Activated CD4-positive, CD25-positive, alpha-beta regulatory T cell treated with anti-CD3 and anti-CD28 coated beads, Interleukin-2, amount 50 U/mL, for 24 hours (primary cell): ENCODE results near the gene ATP4A.
"Not testable (repeated sequence)": the region's sequence is repeated elsewhere in the genome, so short reads cannot be mapped to it uniquely, and the experiment has no call there.

Source experiments
- ATAC-seq, 2 donors: fragments of 150-1000 bp; cut with Tn5 transposase; one replicate each; pipeline ENCODE4 v1.10.0; 2021; ENCODE audit warnings: mild to moderate bottlenecking in 1 of 2, moderate library complexity in 1 of 2

Gene ATP4A

GRCh38 chr19:35563207-35563829, at the start of gene ATP4A:
Gene ATP4A (minus strand): TSS chr19:35563658. CDS start chr19:35563629, 29 bp downstream.
- ATAC-seq: no peak

DNA sequence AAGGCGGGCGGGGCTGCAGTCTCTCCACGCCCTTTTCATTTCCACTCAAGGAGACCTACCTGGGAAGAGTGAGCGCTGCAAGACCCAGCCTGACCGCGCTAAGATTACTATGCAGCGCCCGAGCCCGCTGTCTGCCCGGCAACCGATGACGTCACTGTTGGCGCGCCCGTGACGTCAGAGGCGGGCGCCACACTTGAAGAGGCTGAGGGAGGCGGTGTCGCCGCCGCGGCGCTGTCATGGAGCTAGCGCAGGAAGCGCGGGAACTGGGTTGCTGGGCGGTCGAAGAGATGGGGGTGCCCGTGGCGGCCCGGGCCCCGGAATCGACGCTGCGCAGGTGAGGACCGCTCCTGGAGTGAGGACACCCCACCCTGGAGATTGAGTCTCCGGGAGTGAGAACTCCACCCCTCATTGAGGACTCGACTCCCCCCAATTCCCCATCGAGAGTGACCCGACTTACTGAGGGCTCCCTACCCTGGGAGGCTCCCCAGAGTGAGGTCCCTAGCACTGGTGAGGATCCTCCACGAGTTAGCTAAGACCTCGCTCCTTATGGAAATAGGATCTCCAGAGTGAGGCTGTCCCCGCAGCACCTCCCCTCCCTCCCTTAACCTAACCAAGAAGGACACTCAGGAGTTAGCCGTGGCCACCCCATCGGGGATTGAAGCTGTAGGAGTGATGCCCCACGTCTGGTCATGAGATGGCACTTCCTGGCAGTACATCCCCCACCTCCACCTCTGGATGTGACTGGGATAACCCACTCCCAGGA, 49.3 kb upstream of the ATP4A start, which contains the start of gene HAUS5:
Gene HAUS5, plus strand, starts transcription at position 177 of the 763 bp plus-strand sequence. Its CDS starts 60 bp downstream, at position 237.
- ATAC-seq: peak; percentile 96

GRCh38 chr19:35612224-35612558, 48.7 kb upstream of the ATP4A start:
- ATAC-seq: no peak

- ATAC-seq: peak; percentile 14 to 30
Observed at GRCh38 chr19:35609851-35610353, 46.4 kb upstream of the ATP4A start.

- ATAC-seq: no peak
Observed at GRCh38 chr19:35608251-35608650, 44.8 kb upstream of the ATP4A start.

DNA sequence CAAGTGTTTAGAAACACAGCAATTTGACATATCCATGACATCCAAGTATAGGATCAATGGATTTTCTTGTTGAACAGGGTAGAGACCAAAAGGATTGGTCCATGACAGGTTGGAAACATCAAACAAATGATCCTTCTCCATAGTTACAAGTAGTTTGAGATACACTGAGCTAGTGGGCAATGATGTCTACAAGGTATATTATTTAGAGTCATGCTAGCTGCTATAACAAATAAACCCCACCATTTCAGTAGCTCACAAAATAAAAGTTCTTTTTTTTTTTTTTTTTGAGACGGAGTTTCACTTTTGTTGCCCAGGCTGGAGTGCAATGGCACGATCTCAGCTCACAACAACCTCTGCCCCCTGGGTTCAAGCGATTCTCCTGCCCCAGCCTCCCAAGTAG, 44.2 kb upstream of the ATP4A start:
- ATAC-seq: no peak

DNA sequence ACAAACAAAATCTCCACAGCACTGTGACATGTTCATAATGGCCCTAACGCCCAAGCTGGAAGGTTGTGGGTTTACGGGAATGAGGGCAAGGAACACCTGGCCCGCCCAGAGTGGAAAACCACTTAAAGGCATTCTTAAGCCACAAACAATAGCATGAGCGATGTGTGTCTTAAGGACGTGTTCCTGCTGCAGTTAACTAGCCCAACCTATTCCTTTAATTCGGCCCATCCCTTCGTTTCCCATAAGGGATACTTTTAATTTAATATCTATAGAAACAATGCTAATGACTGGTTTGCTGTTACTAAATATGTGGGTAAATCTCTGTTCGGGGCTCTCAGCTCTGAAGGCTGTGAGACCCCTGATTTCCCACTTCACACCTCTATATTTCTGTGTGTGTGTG, 43.7 kb upstream of the ATP4A start:
- ATAC-seq: not testable (repeated sequence)

GRCh38 chr19:35604436-35604835, 41.0 kb upstream of the ATP4A start:
- not testable (repeated sequence) for ATAC-seq

DNA sequence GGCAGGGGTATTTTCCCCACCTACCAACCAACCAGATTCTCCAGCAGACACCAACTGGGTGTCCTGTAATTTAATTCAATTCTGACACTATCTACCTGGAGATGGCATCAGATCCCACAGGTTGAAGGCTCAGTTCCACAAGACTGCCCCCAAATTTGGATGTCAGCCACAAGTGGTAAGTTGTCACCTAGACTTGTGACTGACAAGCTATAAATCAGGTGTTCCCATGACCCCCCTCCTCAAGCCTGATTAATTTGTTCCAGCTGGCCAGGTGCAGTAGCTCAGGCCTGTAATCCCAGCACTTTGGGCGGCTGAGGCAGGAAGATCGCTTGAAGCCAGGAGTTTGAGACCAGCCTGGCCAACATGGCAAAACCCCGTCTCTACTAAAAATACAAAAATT, 38.5 kb upstream of the ATP4A start:
- ATAC-seq: no peak

GRCh38 chr19:35596366-35596999, 33.0 kb upstream of the ATP4A start:
- ATAC-seq: peak; percentile 49 to 63

DNA sequence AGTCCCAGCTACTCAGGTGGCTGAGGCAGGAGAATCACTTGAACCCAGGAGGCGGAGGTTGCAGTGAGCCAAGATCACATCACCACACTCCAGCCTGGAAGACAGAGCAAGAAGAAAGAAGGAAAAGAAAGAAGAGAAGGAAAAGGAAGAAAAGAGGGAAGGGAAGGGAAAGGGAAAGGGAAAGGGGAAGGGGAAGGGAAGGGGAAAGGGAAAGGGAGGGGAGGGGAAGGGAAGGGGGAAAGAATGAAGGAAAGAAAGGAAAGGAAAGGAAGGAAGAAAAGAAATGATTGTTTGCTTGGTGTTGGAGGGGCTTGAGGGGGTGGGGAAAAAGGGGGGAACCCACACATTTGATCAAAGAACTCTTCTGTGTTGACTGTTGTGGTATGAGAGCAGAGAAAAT, 32.5 kb upstream of the ATP4A start:
- no peak for ATAC-seq

DNA sequence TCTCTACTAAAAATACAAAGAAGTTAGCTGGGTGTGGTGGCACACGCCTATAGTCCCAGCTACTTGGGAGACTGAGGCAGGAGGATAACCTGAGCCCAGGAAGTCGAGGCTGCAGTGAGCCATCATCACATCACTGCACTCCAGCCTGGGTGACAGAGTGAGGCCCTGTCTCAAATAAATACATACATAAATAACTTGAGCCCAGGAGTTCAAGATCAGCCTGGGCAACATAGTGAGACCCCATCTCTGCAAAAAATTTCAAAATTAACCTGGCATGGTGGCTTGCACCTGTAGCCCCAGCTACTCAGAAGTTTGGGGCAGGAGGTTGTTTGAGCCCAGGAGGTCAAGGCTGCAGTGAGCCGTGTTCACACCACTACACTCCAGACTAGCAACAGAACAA, 31.6 kb upstream of the ATP4A start:
- ATAC-seq: not testable (repeated sequence)

- ATAC-seq: no peak
Observed at GRCh38 chr19:35592226-35592625, 28.8 kb upstream of the ATP4A start.

DNA sequence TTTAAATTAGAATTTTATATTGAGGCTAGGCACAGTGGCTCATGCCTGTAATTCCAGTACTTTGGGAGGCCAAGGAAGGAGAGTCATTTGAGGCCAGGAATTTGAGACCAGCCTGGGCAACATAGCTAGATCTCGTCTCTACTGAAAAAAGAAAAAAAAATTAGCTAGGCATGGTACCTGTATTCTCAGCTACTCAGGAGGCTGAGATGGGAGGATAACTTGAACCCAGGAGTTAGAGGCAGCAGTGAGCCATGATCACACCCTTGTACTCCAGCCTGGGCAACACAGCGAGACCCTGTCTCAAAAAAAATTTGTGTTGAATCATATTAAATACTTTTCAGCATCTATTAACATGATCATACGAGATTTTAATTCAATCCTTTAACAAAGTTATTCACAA, 27.4 kb upstream of the ATP4A start:
- ATAC-seq: no peak

- no peak for ATAC-seq
Observed at GRCh38 chr19:35587321-35587720, 23.9 kb upstream of the ATP4A start.

DNA sequence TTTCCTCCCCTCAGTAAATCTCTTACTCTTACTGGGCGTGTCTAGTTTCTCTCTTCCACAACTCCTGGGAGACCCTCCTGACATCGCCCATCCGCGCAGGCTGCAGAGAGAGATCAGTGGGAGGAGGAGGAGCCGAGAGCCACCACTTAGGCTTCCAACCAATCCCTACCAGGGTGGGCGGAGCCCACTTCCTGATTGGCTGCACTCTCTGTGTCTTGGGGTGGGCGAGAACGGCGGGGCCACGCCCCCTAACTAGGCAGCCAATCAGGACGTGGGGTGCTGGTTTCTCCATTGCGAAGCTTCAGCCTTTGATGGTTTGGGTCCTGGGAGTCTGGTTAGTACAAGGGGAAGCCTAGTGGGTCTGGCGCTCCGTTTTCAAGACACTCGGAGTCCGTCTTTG, 22.4 kb upstream of the ATP4A start, which contains the start of gene PMIS2:
Gene PMIS2, plus strand, starts transcription at position 326 of the 400 bp plus-strand sequence. CDS start 87 bp downstream, outside the sequence.
- peak in 1 of 2 donors; percentile 43 for ATAC-seq

DNA sequence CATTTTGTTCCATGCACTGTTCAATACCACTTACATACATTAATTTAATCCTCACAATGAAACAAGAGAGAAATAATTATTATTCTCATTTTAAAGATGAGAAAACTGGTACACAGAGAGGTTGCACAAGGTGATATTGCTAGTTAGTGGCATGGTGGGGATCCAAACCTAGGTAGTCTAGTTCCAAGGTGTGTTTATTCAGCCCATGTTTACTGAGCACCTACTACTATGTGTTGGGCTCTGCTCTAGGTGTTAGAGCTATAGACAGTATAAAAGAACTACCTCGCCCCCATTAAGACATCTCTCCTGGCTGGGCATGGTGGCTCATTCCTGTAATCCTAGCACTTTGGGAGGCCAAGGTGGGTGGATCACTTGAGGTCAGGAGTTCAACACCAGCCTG, 19.3 kb upstream of the ATP4A start:
- ATAC-seq: no peak

DNA sequence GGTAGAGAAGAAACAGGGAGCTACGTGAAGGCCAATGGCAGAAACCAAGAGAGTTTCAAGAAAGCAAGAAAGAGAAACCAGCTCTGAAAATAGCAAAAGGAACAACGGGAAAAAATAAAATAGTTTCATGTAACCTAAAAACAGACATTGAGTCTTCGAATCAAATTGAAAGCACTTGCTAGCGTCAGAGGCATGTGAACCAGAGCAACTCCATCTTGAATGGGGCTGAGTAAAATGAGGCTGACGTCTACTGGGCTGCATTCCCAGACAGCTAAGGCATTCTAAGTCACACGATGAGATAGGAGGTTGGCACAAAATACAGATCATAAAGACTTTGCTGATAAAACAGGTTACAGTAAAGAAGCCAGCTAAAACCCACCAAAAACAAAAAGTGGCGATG, 15.2 kb upstream of the ATP4A start:
- no peak for ATAC-seq

GRCh38 chr19:35577918-35578317, 14.5 kb upstream of the ATP4A start:
- ATAC-seq: no peak

DNA sequence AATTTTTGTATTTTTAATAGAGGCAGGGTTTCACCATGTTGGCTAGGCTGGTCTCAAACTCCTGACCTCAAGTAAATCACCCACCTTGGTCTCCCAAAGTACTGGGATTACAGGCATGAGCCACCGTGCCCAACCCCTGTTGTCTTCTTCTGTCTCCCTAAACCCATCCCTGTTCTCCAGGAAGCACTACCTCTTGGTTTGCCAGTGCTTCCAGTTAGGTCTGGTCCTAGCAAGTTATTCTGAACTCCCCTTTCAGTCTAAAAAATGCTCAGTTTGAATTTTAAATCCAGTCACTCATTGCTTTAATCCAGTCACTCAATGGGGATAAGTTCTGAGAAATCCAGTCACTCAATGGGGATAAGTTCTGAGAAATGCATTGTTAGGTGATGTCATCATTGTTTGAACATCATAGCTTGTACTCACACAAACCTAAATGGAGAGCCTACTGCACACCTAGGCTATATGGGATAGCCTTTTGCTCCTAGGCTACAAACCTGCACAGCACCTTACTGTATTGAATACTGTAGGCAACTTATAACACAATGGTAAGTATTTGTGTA, 8.0 kb upstream of the ATP4A start:
- peak in 1 of 2 donors; percentile 20 for ATAC-seq

DNA sequence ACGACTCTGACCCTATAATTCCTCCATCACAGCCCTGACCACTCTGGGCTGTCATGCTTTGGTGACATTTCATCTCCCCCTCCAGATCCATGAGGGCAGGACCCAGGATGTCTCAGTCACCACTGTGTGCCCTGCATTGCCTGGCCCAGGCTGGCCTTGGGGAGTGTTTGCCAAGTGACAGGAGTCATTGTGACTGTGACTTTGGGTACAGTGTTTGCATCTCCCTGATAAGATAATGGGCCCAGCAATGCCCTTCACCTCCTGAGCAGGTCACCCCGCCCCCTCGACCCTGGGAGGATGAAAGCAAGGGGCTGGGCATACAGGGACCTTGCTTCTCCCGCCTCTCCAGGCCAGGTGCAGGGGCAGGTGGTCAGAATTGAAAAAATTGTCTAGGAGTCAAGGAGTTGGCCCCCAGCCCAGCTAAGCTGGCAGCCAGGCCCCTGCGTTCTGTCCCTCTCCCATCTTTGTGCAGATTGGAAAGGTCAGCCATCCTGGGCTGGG, 5.9 kb upstream of the ATP4A start:
- ATAC-seq: no peak

DNA sequence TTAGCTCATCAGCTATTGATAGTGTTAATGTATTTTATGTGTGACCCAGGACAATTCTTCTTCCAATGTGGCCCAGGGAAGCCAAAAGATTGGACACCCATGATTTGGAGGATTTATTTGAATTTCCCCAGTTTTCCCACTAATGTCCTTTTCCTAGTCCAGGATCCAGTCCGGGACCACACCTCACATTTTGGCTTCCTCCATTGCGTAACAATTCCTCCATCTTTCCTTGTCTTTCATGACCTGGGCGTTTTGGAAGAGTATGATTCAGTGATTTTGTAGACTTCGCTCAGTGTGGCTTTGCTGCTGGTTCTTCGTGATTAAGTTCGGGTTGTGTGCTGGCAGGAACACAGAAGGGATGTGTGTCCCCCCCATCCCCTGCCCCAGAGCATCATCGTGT, 3.3 kb upstream of the ATP4A start:
- ATAC-seq: no peak
